GM21619 (cell line): ENCODE results near the gene QPCTL.
"Not testable (repeated sequence)": the region's sequence is repeated elsewhere in the genome, so short reads cannot be mapped to it uniquely, and the experiment has no call there.

ENCODE experiments used
- ATAC-seq: cut with Tn5 transposase; IDR thresholded peaks from one replicate; pipeline ENCODE4 v1.9.1; 2021; ENCODE audit not compliant: unreplicated experiment

Gene QPCTL

DNA sequence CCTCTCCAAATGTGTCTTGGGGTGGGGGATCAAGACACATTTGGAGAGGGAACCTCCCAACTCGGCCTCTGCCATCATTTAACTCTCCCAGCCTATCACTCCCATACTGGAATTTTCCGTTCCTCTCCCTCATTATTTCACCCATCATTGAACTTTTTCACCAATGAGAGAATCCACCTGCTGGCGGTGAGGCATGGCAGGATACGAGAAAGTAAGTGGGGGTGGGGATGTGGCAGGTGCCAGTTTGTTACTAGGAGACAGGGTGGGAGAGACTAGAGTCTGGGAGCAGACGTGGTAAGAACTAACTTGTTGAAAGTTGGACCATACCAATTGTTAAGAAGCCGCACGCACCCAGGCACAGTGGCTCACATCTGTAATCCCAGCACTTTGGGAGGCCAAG, 17.5 kb upstream of the QPCTL start:
- no peak for ATAC-seq

DNA sequence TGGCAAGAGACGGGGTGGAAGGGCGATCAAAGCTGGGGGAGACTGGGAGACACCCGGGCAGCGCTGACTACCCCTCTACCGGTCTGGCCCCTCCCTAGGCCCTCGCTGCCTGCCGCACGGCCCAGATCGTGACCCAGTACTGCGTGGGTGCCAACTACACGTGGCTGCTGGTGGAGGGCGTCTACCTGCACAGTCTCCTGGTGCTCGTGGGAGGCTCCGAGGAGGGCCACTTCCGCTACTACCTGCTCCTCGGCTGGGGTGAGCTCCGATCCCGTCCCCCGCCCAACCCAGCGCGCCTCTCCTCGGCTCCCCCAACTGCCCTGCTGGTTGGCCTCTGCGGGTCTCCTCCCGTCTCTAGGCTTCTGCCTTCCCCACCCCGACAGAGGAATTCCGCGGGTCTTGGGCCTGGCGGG, 15.6 kb upstream of the QPCTL start:
- ATAC-seq, result no peak

DNA sequence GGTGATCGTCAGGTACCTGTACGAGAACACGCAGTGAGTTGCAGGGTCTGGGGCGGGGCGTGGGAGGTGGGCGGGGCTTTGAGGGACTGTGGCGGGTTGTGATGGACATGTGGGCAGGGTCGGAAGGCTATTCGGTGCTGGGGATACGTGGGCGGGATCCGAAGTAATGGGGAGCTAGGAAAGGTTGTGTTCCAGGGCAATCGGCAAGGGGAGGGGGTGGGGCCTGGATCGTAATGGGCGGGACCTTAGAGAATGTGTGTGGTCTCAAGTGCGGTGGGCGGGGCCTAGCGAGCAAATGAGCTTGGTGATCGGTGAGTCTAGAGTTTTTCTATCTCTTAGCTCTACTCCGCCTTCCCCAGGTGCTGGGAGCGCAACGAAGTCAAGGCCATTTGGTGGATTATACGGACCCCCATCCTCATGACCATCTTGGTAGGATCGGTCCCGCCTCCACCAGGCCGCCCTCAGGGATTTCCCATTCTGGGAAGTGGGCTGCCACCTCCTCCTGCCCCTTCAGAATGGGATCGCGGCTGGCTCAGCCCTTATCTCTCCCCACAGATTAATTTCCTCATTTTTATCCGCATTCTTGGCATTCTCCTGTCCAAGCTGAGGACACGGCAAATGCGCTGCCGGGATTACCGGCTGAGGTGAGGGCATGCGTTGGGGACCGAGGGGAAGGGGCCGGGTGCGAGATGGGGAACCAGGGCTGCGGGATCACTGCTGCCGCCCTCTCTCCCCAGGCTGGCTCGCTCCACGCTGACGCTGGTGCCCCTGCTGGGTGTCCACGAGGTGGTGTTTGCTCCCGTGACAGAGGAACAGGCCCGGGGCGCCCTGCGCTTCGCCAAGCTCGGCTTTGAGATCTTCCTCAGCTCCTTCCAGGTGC, 14.9 kb upstream of the QPCTL start:
- ATAC-seq, result no peak

DNA sequence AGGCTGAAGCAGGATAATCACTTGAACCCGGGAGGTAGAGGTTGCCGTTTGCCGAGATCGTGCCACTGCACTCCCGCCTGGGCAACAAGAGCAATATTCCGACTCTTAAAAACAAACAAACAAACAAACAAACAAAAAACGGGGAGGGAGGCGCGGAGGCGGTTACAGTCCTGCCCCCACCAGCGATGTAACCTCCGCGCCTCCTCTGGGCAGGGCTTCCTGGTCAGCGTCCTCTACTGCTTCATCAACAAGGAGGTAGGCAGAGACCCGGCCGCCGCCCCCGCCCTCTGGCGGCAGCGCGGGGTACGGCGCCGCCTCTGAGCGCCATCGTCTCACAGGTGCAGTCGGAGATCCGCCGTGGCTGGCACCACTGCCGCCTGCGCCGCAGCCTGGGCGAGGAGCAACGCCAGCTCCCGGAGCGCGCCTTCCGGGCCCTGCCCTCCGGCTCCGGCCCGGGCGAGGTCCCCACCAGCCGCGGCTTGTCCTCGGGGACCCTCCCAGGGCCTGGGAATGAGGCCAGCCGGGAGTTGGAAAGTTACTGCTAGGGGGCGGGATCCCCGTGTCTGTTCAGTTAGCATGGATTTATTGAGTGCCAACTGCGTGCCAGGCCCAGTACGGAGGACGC, 11.0 kb upstream of the QPCTL start:
- ATAC-seq, result peak; percentile 50

DNA sequence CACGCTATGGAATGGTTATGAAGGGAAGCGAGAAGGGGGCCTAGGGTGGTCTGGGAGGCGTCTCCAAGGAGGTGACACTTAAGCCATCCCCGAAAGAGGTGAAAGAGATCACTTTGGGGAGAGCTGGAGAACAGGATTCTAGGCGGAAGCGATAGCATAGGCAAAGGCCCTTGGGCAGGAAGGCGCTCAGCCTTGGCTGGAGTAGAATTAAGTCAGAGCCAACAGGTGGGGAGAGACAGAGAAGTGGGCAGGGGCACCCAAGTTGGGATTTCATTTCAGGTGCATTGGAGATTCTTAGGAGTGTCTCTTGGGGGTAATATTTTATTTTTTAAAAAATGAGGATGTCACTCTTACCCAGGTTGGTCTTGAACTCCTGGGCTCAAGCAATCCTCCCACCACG, 10.3 kb upstream of the QPCTL start:
- ATAC-seq, result no peak

DNA sequence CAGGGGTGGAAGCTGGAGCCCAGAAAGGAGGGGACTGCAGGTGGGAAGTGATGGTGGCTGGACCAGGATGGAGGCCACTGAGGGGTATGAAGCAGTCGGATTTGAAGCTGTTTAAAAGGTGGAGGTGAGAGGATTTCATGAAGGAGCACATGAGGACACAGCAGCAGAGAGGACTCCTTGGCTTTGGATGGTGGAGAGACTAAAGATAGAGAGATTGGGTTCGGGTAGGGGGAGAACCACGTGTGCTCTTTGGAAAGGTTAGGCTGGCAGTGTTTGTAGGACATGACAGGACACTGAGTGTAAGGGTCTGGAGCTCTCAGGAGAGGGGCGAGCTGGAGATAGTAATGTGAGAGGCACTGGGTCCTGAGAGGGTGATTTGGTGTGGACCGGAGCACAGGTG, 9.6 kb upstream of the QPCTL start:
- no peak for ATAC-seq

DNA sequence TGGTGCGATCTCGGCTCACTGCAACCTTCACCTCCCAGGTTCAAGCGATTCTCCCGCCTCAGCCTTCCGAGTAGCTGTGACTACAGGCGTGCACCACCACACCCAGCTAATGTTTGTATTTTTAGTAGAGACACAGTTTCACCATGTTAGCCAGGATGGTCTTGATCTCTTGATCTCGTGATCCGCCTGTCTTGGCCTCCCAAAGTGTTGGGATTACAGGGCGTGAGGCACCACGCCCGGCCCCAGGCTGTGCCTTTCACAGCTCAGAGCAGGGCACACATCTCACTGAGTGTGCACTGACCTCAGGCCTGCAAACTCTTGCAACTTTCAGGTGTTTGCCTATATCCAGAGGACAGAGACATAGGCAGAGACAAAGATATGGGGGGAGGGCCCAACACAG, 7.4 kb upstream of the QPCTL start:
- not testable (repeated sequence) for ATAC-seq

DNA sequence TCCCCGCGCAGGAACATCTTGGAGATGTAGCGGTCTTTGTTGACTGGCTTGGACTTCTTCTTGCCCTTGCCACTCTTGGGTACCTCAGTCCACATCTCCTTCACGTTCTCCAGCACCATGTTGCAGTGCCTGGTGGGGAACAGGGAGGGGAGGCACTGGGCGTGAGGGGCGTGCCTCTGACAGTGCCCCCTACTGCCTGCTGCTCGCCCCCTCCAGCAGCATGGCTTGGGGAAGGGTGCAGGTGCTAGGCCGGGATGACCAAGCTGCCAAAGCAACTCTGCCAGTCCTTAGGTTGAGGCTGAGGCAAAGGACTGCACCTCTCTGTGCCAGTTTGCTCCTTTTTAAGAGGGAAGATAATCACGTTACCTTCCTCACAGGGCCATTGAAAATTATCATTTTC, 4.9 kb upstream of the QPCTL start:
- no peak for ATAC-seq

DNA sequence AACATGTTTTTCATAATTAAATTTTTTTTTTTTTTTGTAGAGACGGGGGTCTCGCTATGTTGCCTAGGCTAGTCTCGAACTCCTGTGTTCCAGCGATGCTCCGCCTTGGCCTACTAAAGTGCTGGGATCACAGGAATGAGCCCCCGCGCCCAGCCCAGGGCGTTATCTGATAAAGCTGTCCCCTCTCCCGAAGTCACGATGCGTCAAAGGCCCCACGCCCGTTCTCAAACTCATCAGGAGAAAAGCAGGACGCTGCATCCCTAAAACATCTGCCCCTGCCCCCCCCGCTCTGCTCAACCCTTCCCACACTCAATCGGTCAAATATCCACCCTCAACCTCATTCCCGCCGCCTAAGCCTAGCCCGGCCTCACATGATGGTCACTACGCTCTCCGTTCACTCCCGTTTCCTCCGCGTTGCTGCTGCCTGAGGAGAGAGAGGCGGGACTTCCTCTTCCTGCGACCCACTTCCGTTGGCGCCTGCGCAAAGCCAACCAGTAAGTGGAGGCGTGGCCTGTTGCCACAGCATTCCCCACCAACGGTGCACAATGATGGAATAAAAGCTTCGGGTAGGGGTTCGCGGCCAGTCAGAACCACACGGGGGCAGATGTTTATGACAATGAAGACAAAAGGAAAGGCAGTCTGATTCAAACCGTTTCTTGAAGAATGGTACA, 815 bp upstream of the QPCTL start, which contains the start of gene SNRPD2:
TSS of gene SNRPD2 (minus strand) at position 438 of the 671 bp plus-strand sequence. CDS start at position 373, 65 bp downstream.
- ATAC-seq, result peak; percentile 45

DNA sequence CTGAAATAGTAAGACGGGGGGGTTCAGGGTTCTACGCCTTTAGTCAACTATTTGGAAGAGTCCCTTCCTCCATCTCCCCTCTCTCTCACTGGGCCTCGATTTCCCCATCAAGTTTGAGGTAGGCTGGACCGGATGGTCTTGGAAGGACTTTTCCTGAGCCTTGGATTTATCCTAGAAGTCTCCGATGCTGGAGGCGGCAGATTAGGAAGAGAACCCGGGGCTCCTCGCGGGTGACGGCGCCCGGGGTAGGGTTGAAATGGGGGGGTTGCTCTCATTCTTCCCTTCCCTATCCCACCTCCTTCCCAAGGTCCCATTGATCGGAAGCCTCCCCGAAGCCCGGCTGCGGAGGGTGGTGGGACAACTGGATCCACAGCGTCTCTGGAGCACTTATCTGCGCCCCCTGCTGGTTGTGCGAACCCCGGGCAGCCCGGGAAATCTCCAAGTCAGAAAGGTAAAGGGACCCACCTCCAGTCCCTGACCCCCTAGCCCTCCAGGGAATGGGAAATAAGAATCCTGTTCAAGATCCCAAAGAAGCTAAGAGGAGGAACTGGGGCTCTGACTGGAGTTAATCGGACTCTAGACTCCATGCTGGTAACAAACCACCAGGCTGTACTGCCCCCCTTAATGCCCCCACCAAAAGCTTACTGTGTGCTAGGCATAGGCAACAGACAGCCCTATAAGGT, 781 bp downstream of the QPCTL start:
- ATAC-seq, result no peak

DNA sequence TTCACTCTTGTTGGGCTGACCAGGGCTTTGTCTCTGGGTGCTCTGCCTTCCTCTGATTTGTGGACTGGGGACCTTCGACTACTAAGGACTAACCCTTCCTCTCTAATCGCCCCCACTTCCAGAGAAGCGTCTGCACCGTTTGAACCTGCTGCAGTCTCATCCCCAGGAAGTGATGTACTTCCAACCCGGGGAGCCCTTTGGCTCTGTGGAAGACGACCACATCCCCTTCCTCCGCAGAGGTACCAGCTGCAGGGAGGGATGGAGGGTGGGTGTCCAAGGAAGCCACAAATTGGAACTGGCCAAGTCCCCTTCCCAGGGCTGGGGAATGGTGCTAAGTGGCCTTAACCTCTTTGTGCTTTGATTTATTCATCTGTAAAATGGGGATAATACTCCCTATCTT, 9.2 kb downstream of the QPCTL start:
- no peak for ATAC-seq

DNA sequence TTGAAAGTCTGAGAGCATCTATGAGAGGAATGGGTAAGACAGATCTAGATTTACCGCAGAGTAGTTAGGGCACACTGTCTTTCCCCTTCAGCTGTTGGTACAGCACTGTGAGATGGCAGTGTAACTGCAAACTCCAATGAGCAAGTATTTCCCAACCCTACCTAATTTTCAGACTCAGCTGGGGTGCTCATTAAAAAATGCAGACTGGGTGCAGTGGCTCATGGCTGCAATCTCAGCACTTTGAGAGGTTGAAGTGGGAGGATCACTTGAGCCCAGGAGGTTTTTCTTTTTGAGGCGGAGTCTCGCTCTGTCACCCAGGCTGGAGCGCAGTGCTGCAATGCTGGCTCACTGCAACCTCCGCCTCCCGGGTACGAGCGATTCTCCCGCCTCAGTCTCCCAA, 12.6 kb downstream of the QPCTL start:
- ATAC-seq, result no peak

DNA sequence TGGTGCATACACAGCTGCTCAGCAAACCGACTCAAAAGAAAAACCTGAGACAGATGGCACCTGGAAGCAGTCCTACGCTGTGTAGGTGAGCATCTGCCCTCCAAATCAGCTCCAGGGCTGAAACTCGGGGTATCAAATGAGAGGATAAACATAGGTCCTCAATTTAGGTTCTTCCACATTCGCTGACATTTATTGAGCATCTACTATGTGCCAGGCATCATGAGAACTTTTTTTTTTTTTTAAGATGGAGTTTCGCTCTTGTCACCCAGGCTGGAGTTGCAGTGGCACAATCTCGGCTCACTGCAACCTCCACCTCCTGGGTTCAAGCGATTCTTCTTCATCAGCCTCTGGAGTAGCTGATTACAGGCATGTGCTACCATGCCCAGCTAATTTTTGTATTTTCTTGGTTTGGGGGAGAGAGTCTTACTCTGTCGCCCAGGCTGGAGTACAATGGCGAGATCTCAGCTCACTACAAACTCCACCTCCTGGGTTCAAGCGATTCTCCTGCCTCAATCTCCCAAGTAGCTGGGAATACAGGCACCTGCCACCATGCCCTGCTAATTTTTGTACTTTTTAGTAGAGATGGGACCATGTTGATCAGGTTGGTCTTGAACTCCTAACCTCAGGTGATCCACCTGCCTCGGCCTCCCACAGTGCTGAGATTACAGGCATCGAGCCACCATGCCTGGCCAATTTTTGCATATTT, 13.4 kb downstream of the QPCTL start:
- no peak for ATAC-seq

DNA sequence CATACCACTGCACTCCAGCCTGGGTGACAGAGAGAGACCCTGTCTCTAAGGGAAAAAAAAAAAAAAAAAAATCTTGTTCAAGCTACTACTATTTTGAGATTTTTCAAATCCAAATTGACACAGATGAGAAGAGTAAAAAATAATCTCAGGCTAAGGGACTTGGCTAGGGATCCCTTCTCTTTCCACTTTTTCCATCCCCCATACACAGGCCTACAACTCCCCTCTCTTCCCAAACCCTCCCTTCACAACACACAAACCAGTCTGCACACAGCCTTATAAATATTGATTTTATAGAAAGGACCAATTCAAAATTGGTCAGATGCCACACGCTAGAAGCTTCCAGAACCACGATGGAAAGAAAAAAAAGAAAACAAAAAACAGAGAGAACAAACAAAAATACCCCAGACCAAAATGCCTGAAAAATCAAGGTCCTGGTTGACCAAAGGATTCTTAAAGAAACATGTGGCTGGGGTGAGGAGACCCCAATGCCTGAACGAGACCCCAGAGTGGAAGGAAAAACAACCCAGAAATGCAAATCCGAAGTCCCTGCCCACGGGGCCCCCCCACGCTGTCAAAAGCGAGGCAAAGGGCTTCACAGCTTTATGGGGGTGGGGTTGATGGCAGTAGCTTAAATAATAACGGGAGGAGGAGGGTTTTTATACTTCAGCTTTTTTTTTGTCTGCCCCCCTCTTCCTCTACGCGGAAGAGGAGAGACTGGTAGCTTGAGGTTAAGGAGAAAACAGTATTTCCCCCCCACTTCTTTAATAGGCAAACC, 18.1 kb downstream of the QPCTL start:
- ATAC-seq, result no peak

DNA sequence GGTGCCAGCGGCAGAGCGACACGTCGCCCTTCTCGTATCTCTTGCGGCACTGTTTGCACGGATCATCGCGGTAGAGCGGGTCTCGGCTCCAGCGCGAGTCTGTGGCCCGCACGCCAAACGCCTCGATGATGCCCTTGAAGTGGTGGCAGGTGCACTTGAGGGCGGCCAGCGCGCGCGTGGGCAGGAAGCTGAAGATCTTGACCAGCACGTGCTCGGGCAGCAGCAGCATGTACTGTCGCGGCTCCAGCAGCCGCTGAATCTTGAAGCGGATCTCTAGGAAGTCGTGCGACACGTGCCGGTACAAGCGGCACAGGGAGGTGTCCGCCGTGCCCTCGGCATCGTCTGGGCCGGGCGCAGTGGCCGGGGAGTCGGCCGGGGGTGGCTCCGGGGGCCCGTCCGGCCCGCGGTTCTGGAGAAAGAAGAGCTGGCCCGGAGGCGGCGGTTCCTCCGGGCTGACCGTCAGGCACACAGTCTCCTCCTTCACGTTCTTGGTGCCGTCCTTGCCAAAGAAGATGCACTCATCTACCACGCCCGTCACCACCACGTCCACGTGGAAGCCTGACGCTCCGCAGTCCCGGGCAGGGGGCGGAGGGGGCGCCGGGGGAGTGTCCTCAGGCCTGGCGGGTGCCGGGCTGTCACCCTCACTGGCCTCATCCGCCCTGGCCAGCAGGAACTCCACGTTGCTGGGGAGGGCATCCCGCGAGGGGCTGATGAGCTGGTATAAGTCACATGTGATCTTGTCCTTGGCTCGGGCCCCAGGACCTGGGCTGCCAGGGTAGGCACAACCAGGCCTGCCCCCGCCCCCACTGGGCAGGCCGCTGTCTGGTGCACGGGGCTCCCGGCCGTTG, 19.6 kb downstream of the QPCTL start:
- no peak for ATAC-seq

DNA sequence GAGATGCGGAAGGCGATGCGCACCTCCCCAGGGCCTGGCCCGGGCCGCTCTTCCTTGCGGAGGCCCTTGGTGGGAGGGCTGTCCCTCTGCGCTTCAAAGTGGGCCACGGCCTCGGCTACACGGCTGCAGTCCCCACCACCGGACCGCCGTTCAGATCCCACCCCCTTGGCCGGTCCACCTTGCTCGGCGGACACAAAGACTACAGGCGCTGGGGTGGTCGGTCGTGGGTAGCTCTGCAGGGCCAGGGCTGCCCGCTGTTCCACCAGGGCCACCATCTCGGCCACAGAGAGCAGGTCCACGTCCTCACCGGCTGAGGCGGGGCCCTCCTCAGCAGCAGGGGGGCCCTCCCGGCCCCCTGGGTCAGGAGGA, 20.2 kb downstream of the QPCTL start:
- ATAC-seq, result no peak

DNA sequence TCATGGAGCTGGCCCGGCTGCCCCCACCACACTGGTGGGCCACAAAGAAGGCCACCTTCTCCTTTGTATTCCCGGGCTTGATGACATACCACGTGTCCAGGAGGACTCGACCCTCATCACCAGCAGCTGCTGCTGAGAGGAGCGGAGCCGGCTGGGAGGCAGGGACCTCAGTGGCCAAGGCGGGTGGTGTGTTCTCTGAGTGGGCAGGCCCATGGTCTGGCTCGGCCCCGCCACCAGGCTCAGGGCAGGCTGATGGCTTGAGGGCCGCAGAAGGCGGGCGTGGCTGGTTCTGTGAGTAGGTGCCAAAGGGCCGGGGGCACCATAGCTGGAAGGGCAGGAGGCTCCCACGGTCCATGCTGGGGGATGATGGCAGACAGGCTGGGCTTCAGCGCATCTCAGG, 20.7 kb downstream of the QPCTL start:
- ATAC-seq, result no peak

DNA sequence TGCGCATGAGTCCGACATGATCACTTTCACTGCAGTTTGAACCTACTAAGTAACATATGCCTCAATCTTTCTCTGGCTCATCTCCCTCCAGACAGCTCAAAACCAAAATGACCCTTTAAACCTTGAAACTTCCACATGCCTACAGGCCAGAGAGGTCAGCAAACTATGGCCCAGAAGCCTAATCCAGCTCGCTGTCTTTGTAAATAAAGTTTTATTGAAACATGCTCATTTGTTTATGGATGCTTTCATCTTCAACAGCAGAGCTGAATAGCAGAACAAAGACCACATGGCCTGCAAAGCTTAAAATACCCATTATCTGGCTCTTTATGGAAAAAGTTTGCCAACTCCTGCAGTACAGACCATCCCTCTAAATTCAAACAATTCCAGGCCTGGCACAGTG, 22.7 kb downstream of the QPCTL start:
- no peak for ATAC-seq
